SK-N-SH (cell line): ENCODE data around the gene TFB2M. TPM values are rescaled to one million over a fixed set of nuclear protein-coding genes. Genes with fewer than 3 reads are reported as not detected.

ENCODE experiments used
- CTCF ChIA-PET: fragments of 300-600, 350-600 bp; formaldehyde crosslinking; extraction: SDS; loops from one replicate; lab custom pipeline; 2021; lab: Yijun Ruan, JAX
- POLR2A ChIA-PET: fragments of 350-600 bp; sonication (Branson Sonifier 250); formaldehyde crosslinking; extraction: SDS; loops from one replicate; lab custom pipeline; 2020; ENCODE audit warnings: antibody characterized with exemption, inconsistent platforms; lab: Yijun Ruan, JAX
- DNase-seq: peaks from one replicate; pipeline ENCODE4 v3.0.0; 2012
- H2AFZ ChIP-seq: fragments of 200-600 bp; sonication (generic); 2 replicates; pipeline ENCODE4 v1.8.1; 2016; ENCODE audit warnings: antibody characterized with exemption, mild to moderate bottlenecking, low read depth
- H3F3A ChIP-seq: fragments of 200-600 bp; sonication (generic); replicated peaks from 2 replicates; pipeline ENCODE3; 2016; ENCODE audit warnings: antibody characterized with exemption, mild to moderate bottlenecking; ENCODE audit not compliant: insufficient read depth
- H3K27ac ChIP-seq, 2 experiments: fragments of 200-500 bp in 1 of 2; fragments of 200-600 bp in 1 of 2; sonication (Bioruptor generic) in 1 of 2; sonication (generic), shearing (Covaris generic) in 1 of 2; 2 replicates each; pipeline versions ENCODE4 v1.5.1 to v1.6.1; 2014 to 2016; ENCODE audit warnings: low read depth in 2 of 2, inconsistent platforms in 1 of 2, low read length in 1 of 2, mild to moderate bottlenecking in 1 of 2, mixed read lengths in 1 of 2
- H3K27me3 ChIP-seq: fragments of 200-600 bp; sonication (generic), shearing (Covaris generic); 2 replicates; pipeline ENCODE4 v1.6.1; 2016; ENCODE audit warnings: mixed run types; ENCODE audit not compliant: insufficient read depth
- H3K36me3 ChIP-seq, 2 experiments: fragments of 200-500 bp in 1 of 2; fragments of 200-600 bp in 1 of 2; sonication (Bioruptor generic) in 1 of 2; sonication (generic) in 1 of 2; replicated peaks in 1 of 2; 2 replicates each; pipeline versions ENCODE3 to v1.5.1; 2014 to 2016; ENCODE audit warnings: low read length in 1 of 2, mild to moderate bottlenecking in 1 of 2; ENCODE audit not compliant: insufficient read depth in 2 of 2, control insufficient read depth in 1 of 2
- H3K4me1 ChIP-seq, 2 experiments: fragments of 200-500 bp in 1 of 2; fragments of 200-600 bp in 1 of 2; sonication (Bioruptor generic) in 1 of 2; sonication (generic), shearing (Covaris generic) in 1 of 2; 2 replicates each; pipeline versions ENCODE4 v1.5.1 to v1.6.1; 2014 to 2016; ENCODE audit warnings: low read depth in 1 of 2, low read length in 1 of 2, mixed run types in 1 of 2; ENCODE audit not compliant: insufficient read depth in 2 of 2, control insufficient read depth in 1 of 2
- H3K4me2 ChIP-seq: fragments of 200-600 bp; sonication (generic), shearing (Covaris generic); 2 replicates; pipeline ENCODE4 v1.6.1; 2017; ENCODE audit warnings: mixed run types
- H3K4me3 ChIP-seq, 2 experiments: fragments of 200-500 bp in 1 of 2; fragments of 200-600 bp in 1 of 2; sonication (Bioruptor generic) in 1 of 2; sonication (generic), shearing (Covaris generic) in 1 of 2; 2 replicates each; pipeline versions ENCODE4 v1.5.1 to v1.8.1; 2014 to 2016; ENCODE audit warnings: low read depth in 2 of 2, inconsistent platforms in 1 of 2, low read length in 1 of 2, mild to moderate bottlenecking in 1 of 2, mixed read lengths in 1 of 2, moderate library complexity in 1 of 2
- H3K79me2 ChIP-seq: fragments of 200-600 bp; sonication (generic); 2 replicates; pipeline ENCODE4 v1.8.1; 2017; ENCODE audit warnings: mild to moderate bottlenecking; ENCODE audit not compliant: insufficient read depth
- H3K9ac ChIP-seq: fragments of 200-600 bp; sonication (generic); 2 replicates; pipeline ENCODE4 v1.6.1; 2017; ENCODE audit warnings: mixed run types
- H3K9me2 ChIP-seq: fragments of 200-600 bp; sonication (generic); 2 replicates; pipeline ENCODE4 v1.6.1; 2017; ENCODE audit warnings: mixed run types
- H3K9me3 ChIP-seq: fragments of 200-600 bp; sonication (generic); 2 replicates; pipeline ENCODE4 v1.6.1; 2017; ENCODE audit warnings: mixed run types, mild to moderate bottlenecking, moderate library complexity
- H4K20me1 ChIP-seq: fragments of 200-600 bp; sonication (generic); 2 replicates; pipeline ENCODE4 v1.6.1; 2017; ENCODE audit warnings: mild to moderate bottlenecking, mixed run types; ENCODE audit not compliant: insufficient read depth
- EP300 ChIP-seq, 2 experiments: IDR thresholded peaks; 2 replicates each; pipeline versions ENCODE4 v1.4.0 to v1.6.1; 2012; ENCODE audit warnings: borderline replicate concordance in 1 of 2, low read depth in 1 of 2, low read length in 1 of 2
- FOSL2 ChIP-seq: IDR thresholded peaks from 2 replicates; pipeline ENCODE4 v1.4.0; 2012; ENCODE audit warnings: low read depth, mild to moderate bottlenecking, moderate library complexity, borderline replicate concordance
- FOXJ3 ChIP-seq: sonication (generic); formaldehyde crosslinking; IDR thresholded peaks from 2 replicates; pipeline ENCODE4 v1.5.1; 2020; ENCODE audit warnings: mild to moderate bottlenecking, missing genetic modification reagents
- MXI1 ChIP-seq: IDR thresholded peaks from 2 replicates; pipeline ENCODE4 v1.6.1; 2012; ENCODE audit warnings: mild to moderate bottlenecking, low read depth, low read length, improper control_type of control experiment
- RCOR1 ChIP-seq: fragments of 150-350 bp; IDR thresholded peaks from 2 replicates; pipeline ENCODE4 v1.6.1; 2017; ENCODE audit warnings: antibody characterized with exemption, low read length
- REST ChIP-seq: IDR thresholded peaks from 2 replicates; pipeline ENCODE4 v1.6.1; 2012; ENCODE audit warnings: mild to moderate bottlenecking, low read depth, low read length, moderate library complexity
- TAF1 ChIP-seq: IDR thresholded peaks from 2 replicates; pipeline ENCODE4 v1.6.1; 2012; ENCODE audit warnings: low read depth, mild to moderate bottlenecking, low read length, moderate library complexity, borderline replicate concordance
- TCF12 ChIP-seq: IDR thresholded peaks from 2 replicates; pipeline ENCODE4 v1.4.0; 2012
- USF1 ChIP-seq: IDR thresholded peaks from 2 replicates; pipeline ENCODE4 v1.4.0; 2012; ENCODE audit warnings: low read depth, borderline replicate concordance
- WGBS: methylation state at CpG from one replicate; pipeline ENCODE4 v1.1.6; 2017; ENCODE audit warnings: low lambda C conversion rate; 5-methylcytosine and 5-hydroxymethylcytosine counted together
- polyA plus RNA-seq, 3 experiments: library from polyadenylated mRNA; depleted of rRNA; stranded (reverse); fragments of >200 nt; gene quantifications; 2 replicates each; pipeline ENCODE4 v1.2.3, GENCODE V29; 2012
- TF ChIP-seq, protein P1 (sequence below): IDR thresholded peaks from 2 replicates; pipeline ENCODE4; 2012

The TFB2M gene
- polyA plus RNA-seq, 1 of the 3 experiments (the other 2 are of a cell fraction): 17.3 TPM

DNA sequence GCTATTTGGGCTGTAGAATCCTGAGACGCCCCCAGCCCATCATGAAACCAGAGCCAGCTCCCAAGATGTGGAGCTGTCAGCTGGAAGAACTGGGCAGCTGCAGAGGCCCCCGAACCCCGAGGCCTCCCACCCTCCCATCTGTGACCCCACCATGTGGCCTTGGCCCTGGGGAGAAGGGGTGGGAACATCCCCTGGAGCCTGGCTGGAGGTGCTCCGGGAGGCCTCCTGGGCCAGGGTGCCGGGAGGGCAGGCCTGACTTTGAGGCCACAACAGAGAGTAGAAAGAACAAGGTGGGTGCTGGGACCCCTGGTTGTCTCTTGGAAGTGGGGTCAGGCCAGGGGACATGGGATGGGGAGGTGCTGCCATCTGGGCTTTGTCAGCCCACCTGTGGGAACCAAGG, 53.0 kb downstream of the TFB2M start:
- Histone ChIP-seq H3K27ac (no peak overlapping the region), H3K27me3 (no peaks in the 10 kb centered on the region), H2AFZ (no peak overlapping the region), H3K4me2 (no peak overlapping the region), H4K20me1 (no peaks in the 10 kb centered on the region), H3K36me3 (no peaks in the 10 kb centered on the region), H3K79me2 (no peaks in the 10 kb centered on the region), H3K4me3 (no peak overlapping the region), H3K4me1 (no peaks in the 10 kb centered on the region), H3K9me2 (no peaks in the 10 kb centered on the region), H3K9ac (no peak overlapping the region), H3F3A (no peaks in the 10 kb centered on the region), H3K9me3 (no peaks in the 10 kb centered on the region; the same call in 1 of the 2 replicates)
- no peak for TF ChIP-seq TCF12
- 30% methylated on average over 4 of the region's 5 CpGs for WGBS
- ChIA-PET CTCF (no interaction called here), POLR2A (no interaction called here)
- DNase-seq: no peak

GRCh38 chr1:246512635-246513034, 53.4 kb downstream of the TFB2M start:
- H3F3A ChIP-seq: no peaks in the 10 kb centered on the region
- POLR2A ChIA-PET: no interaction called here
- TF ChIP-seq FOSL2 (no peak), TAF1 (no peak), EP300 (IDR thresholded peaks at IDR 0.05; ENCODE audit: borderline replicate concordance in 1 of 2, low read depth in 1 of 2, low read length in 1 of 2) (no peak), TCF12 (no peak), FOXJ3 (CRISPR knock-in tag) (no peak), RCOR1 (no peak), REST (no peak), MXI1 (no peak), USF1 (no peak)
- TF ChIP-seq, protein P1, sequence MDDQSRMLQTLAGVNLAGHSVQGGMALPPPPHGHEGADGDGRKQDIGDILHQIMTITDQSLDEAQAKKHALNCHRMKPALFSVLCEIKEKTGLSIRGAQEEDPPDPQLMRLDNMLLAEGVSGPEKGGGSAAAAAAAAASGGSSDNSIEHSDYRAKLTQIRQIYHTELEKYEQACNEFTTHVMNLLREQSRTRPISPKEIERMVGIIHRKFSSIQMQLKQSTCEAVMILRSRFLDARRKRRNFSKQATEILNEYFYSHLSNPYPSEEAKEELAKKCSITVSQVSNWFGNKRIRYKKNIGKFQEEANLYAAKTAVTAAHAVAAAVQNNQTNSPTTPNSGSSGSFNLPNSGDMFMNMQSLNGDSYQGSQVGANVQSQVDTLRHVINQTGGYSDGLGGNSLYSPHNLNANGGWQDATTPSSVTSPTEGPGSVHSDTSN: no peak
- TF ChIP-seq, all 33 proteins: peak for 0
- Histone ChIP-seq H3K79me2 (no peaks in the 10 kb centered on the region), H3K27me3 (no peaks in the 10 kb centered on the region), H3K9me2 (no peaks in the 10 kb centered on the region), H3K9ac (no peak overlapping the region), H3K9me3 (no peaks in the 10 kb centered on the region; the same call in 1 of the 2 replicates), H3K36me3 (no peaks in the 10 kb centered on the region), H3K4me3 (no peak overlapping the region), H2AFZ (no peak overlapping the region), H3K4me2 (no peak overlapping the region), H3K4me1 (no peaks in the 10 kb centered on the region; a peak in 1 of 4 replicates), H3K27ac (no peak overlapping the region), H4K20me1 (no peaks in the 10 kb centered on the region)
- WGBS: 48% methylated on average over 2 of the region's 10 CpGs
- CTCF ChIA-PET: no interaction called here
- no peak for DNase-seq
